ENCODE data around the gene NETO1. TPM values are rescaled to one million over a fixed set of nuclear protein-coding genes. Genes with fewer than 3 reads are reported as not detected.

Gene NETO1
- total RNA-seq, 4 donors from 2014 or later, result 0.95 TPM; not detected in 3

DNA sequence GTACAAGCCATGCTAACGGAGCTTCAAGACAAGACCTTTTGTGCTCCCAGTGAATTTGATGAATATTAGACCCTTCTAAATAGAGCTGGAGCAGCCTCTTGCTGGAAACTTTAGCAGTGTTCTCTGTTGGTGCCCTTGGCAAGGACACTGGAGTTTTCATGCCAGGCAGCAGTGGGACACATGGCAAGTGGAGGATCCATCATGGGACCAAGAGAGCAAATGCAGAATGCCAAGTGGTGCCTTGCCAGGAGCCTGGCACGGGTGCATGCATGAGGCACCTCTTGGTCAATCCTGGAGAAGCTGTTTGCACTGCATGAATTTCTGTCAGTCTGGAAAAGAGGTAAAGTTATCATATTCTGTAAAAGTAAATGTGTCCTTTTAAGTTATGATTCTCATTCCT lies 59.1 kb downstream of the NETO1 start:
- Histone ChIP-seq H3K36me3 (no peaks in the 10 kb centered on the region), H3K4me3 (no peak overlapping the region), H3K9me3 (no peaks in the 10 kb centered on the region), H3K27me3 (no peaks in the 10 kb centered on the region), H3K27ac (no peak overlapping the region), H3K4me1 (no peaks in the 10 kb centered on the region)
- 60 to 88% methylated on average over 1 to 2 of the region's 2 CpGs for WGBS, 2 donors (ENCODE audit: low coverage in 1 of 2)
- in situ Hi-C loops (cut with MboI; ENCODE audit: low pct_ligation_motif_present in 1 of 4, low pct_unique_long_range_greater_than_20kb in 1 of 4, low sequenced_read_pairs in 3 of 4) (no loop called here), intact Hi-C loops (cut with DNase I; ENCODE audit: low total_unique reads) (no loop called here)
- TF ChIP-seq EP300 (IDR thresholded peaks at IDR 0.05; ENCODE audit: low read depth) (no peak), POLR2A (IDR thresholded peaks at IDR 0.05) (no peak), POLR2AphosphoS5 (IDR thresholded peaks at IDR 0.05) (no peak)
- TF ChIP-seq, protein P1, sequence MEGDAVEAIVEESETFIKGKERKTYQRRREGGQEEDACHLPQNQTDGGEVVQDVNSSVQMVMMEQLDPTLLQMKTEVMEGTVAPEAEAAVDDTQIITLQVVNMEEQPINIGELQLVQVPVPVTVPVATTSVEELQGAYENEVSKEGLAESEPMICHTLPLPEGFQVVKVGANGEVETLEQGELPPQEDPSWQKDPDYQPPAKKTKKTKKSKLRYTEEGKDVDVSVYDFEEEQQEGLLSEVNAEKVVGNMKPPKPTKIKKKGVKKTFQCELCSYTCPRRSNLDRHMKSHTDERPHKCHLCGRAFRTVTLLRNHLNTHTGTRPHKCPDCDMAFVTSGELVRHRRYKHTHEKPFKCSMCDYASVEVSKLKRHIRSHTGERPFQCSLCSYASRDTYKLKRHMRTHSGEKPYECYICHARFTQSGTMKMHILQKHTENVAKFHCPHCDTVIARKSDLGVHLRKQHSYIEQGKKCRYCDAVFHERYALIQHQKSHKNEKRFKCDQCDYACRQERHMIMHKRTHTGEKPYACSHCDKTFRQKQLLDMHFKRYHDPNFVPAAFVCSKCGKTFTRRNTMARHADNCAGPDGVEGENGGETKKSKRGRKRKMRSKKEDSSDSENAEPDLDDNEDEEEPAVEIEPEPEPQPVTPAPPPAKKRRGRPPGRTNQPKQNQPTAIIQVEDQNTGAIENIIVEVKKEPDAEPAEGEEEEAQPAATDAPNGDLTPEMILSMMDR (IDR thresholded peaks at IDR 0.05), result no peak
- no peak for DNase-seq

DNA sequence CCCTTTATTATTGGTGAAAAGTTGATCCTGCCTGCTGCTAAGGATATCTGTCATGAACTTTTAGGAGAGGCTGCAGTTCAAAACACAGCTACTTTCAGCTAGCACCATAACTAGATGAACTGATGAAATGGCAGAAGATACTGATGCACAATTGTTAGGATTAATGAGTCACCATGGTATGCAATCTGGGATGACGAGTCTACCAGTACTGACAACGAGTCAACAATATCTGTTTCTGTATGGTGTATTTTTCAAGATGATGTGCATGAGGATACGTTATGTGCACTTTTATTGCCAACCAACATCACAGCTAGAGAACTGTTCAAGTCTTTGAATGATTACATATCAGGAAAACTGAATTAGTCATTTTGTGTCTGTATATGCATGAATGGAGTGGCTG lies 68.7 kb downstream of the NETO1 start:
- H3K9me3 ChIP-seq, result no peaks in the 10 kb centered on the region
- H3K4me3 ChIP-seq, result no peak overlapping the region
- DNase-seq, result no peak
- TF ChIP-seq POLR2AphosphoS5 (IDR thresholded peaks at IDR 0.05) (no peak), EP300 (IDR thresholded peaks at IDR 0.05; ENCODE audit: low read depth) (no peak), POLR2A (IDR thresholded peaks at IDR 0.05) (no peak)
- TF ChIP-seq, protein P1 (IDR thresholded peaks at IDR 0.05), result no peak
- H3K27ac ChIP-seq, result no peak overlapping the region
- no peaks in the 10 kb centered on the region for H3K27me3 ChIP-seq
- WGBS, 2 donors (ENCODE audit: low coverage in 1 of 2), result 73 to 75% methylated on average over 3 of the region's 3 CpGs
- no peaks in the 10 kb centered on the region for H3K4me1 ChIP-seq
- in situ Hi-C loops (cut with MboI; ENCODE audit: low pct_ligation_motif_present in 1 of 4, low pct_unique_long_range_greater_than_20kb in 1 of 4, low sequenced_read_pairs in 3 of 4) (no loop called here), intact Hi-C loops (cut with DNase I; ENCODE audit: low total_unique reads) (no loop called here)
- H3K36me3 ChIP-seq, result no peaks in the 10 kb centered on the region

DNA sequence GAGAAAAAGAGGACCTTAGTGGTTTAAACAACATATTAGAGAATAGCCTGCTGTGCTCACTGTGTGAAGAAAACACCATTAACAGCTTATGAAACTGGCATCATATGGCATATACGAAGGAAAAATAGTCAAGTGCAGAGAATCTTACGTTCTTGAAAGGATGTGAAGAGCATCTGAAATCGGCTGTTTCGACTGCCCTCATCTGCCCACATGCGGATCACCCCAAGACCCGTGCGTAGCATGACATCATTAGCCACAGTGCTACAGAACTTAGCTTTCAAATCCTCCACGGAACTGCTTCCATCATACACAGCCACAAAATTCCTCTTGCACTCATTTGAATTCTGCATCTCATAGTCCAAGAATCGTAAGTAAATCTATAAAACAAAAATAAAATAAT lies 84.3 kb downstream of the NETO1 start:
- no peak overlapping the region for H3K4me3 ChIP-seq
- H3K27ac ChIP-seq, result no peak overlapping the region
- intact Hi-C loops (cut with DNase I; ENCODE audit: low total_unique reads) (no loop called here), in situ Hi-C loops (cut with MboI; ENCODE audit: low pct_ligation_motif_present in 1 of 4, low pct_unique_long_range_greater_than_20kb in 1 of 4, low sequenced_read_pairs in 3 of 4) (no loop called here)
- H3K4me1 ChIP-seq, result no peaks in the 10 kb centered on the region
- DNase-seq, result no peak
- H3K36me3 ChIP-seq, result no peaks in the 10 kb centered on the region
- no peaks in the 10 kb centered on the region for H3K27me3 ChIP-seq
- TF ChIP-seq POLR2AphosphoS5 (IDR thresholded peaks at IDR 0.05), result no peak
- TF ChIP-seq EP300 (IDR thresholded peaks at IDR 0.05; ENCODE audit: low read depth), result no peak
- TF ChIP-seq, protein P1 (IDR thresholded peaks at IDR 0.05), result no peak
- TF ChIP-seq POLR2A (IDR thresholded peaks at IDR 0.05), result no peak
- 75 to 77% methylated on average over 8 to 9 of the region's 9 CpGs for WGBS, 2 donors (ENCODE audit: low coverage in 1 of 2)
- H3K9me3 ChIP-seq, result no peaks in the 10 kb centered on the region

DNA sequence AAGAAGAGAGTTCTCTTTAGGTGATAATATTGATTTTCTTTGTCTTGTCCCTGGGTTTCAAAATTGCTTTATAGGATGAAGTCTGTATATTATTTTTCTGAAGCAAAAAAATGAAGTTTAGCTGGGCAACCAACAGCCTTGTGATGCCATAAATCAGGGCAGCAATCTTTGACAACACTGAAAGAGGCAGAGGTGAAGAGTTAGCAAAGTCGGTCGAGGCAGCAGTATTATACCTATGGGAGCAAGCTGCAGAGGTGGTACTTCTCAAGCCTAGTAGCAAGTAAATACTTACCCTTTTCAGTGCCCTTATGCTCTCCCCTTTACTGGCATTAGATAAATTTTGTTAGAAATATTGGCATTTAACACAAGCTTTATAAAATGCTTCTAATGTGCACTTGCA lies 92.9 kb downstream of the NETO1 start:
- no peak for DNase-seq
- Histone ChIP-seq H3K36me3 (no peaks in the 10 kb centered on the region), H3K4me3 (no peak overlapping the region), H3K27ac (no peak overlapping the region), H3K27me3 (no peaks in the 10 kb centered on the region), H3K9me3 (no peaks in the 10 kb centered on the region), H3K4me1 (no peaks in the 10 kb centered on the region)
- 70 to 86% methylated on average over 2 of the region's 2 CpGs for WGBS, 2 donors (ENCODE audit: low coverage in 1 of 2)
- intact Hi-C loops (cut with DNase I; ENCODE audit: low total_unique reads), result no loop called here
- in situ Hi-C loops (cut with MboI; ENCODE audit: low pct_ligation_motif_present in 1 of 4, low pct_unique_long_range_greater_than_20kb in 1 of 4, low sequenced_read_pairs in 3 of 4), result loop anchor here in 3 of 4 donors (25.0 kb wide), 1 partner anchor 1062 kb away; no protein-coding TSS in a partner anchor
- TF ChIP-seq EP300 (IDR thresholded peaks at IDR 0.05; ENCODE audit: low read depth) (no peak), POLR2A (IDR thresholded peaks at IDR 0.05) (no peak), POLR2AphosphoS5 (IDR thresholded peaks at IDR 0.05) (no peak)
- TF ChIP-seq, protein P1 (IDR thresholded peaks at IDR 0.05), result no peak

All from transverse colon (tissue), 4 donors.